Liver (tissue), 9 donors: ENCODE results near the gene TP73. TPM values are rescaled to one million over a fixed set of nuclear protein-coding genes. Genes with fewer than 3 reads are reported as not detected.

Experiments
- DNase-seq: peaks from one replicate; pipeline ENCODE4 v3.0.0-alpha.2; 2017; ENCODE audit warnings: low spot score
- H3K27ac ChIP-seq, 2 donors: one replicate each; pipeline ENCODE4 v1.7.0; 2013; ENCODE audit warnings: inconsistent platforms in 2 of 2, low read length in 2 of 2, control low read depth in 1 of 2, low read depth in 1 of 2, mild to moderate bottlenecking in 1 of 2
- H3K27me3 ChIP-seq, 4 donors: one replicate each; pipeline versions ENCODE4 v1.6.1 to v1.7.0; 2013; ENCODE audit warnings: low read length in 3 of 4, inconsistent platforms in 1 of 4, mild to moderate bottlenecking in 1 of 4, moderate library complexity in 1 of 4; ENCODE audit not compliant: control insufficient read depth in 4 of 4, insufficient read depth in 4 of 4
- H3K36me3 ChIP-seq, 4 donors: one replicate each; pipeline versions ENCODE4 v1.6.1 to v1.7.0; 2013; ENCODE audit warnings: low read length in 3 of 4, mild to moderate bottlenecking in 3 of 4, low read depth in 1 of 4, moderate library complexity in 1 of 4; ENCODE audit not compliant: control insufficient read depth in 4 of 4, insufficient read depth in 3 of 4
- H3K4me1 ChIP-seq, 4 donors: one replicate each; pipeline versions ENCODE4 v1.6.1 to v1.7.0; 2013; ENCODE audit warnings: low read length in 3 of 4, mild to moderate bottlenecking in 3 of 4, moderate library complexity in 1 of 4; ENCODE audit not compliant: control insufficient read depth in 4 of 4, insufficient read depth in 4 of 4
- H3K4me3 ChIP-seq, 3 donors: one replicate each; pipeline versions ENCODE4 v1.6.1 to v1.7.0; 2013; ENCODE audit warnings: low read length in 3 of 3, control low read depth in 1 of 3, low read depth in 1 of 3, mild to moderate bottlenecking in 1 of 3
- H3K9ac ChIP-seq, 2 donors: one replicate each; pipeline ENCODE4 v1.7.0; 2013; ENCODE audit warnings: low read length in 2 of 2, mild to moderate bottlenecking in 2 of 2, moderate library complexity in 2 of 2, control low read depth in 1 of 2, low read depth in 1 of 2
- H3K9me3 ChIP-seq, 4 donors: one replicate each; pipeline versions ENCODE4 v1.6.1 to v1.7.0; 2013; ENCODE audit warnings: low read length in 3 of 4; ENCODE audit not compliant: control insufficient read depth in 4 of 4
- ATF3 ChIP-seq: IDR thresholded peaks from 2 replicates; pipeline ENCODE4 v1.6.1; 2016; ENCODE audit warnings: antibody characterized with exemption
- CTCF ChIP-seq: fragments of 150-350 bp; IDR thresholded peaks from 2 replicates; pipeline ENCODE4 v1.5.1; 2017; ENCODE audit warnings: improper control_type of control experiment, low read depth, low read length; ENCODE audit not compliant: missing input control
- EGR1 ChIP-seq, 2 donors: IDR thresholded peaks; 2 replicates each; pipeline ENCODE4 v1.6.1; 2016 to 2018; ENCODE audit warnings: antibody characterized with exemption in 2 of 2, low read depth in 2 of 2
- FOXA1 ChIP-seq: IDR thresholded peaks from 2 replicates; pipeline ENCODE4 v1.6.1; 2016; ENCODE audit warnings: antibody characterized with exemption
- FOXA2 ChIP-seq: IDR thresholded peaks from 2 replicates; pipeline ENCODE4 v1.6.1; 2016; ENCODE audit warnings: antibody characterized with exemption
- HNF4A ChIP-seq, 2 donors: conservative IDR thresholded peaks; 2 replicates each; pipeline ENCODE4 v1.6.1; 2016; ENCODE audit warnings: antibody characterized with exemption in 2 of 2, mild to moderate bottlenecking in 2 of 2
- HNF4G ChIP-seq: IDR thresholded peaks from 2 replicates; pipeline ENCODE4 v1.6.1; 2016; ENCODE audit warnings: antibody characterized with exemption
- JUND ChIP-seq, 2 donors: IDR thresholded peaks; 2 replicates each; pipeline ENCODE4 v1.6.1; 2016; ENCODE audit warnings: antibody characterized with exemption in 2 of 2
- RAD21 ChIP-seq, 2 donors: IDR thresholded peaks; 2 replicates each; pipeline ENCODE4 v1.6.1; 2016; ENCODE audit warnings: antibody characterized with exemption in 2 of 2, mild to moderate bottlenecking in 2 of 2
- RXRA ChIP-seq, 2 donors: IDR thresholded peaks; 2 replicates each; pipeline ENCODE4 v1.6.1; 2017 to 2018; ENCODE audit warnings: antibody characterized with exemption in 2 of 2, mild to moderate bottlenecking in 1 of 2
- SP1 ChIP-seq: IDR thresholded peaks from 2 replicates; pipeline ENCODE4 v1.6.1; 2018; ENCODE audit warnings: antibody characterized with exemption, mild to moderate bottlenecking
- TAF1 ChIP-seq: conservative IDR thresholded peaks from 2 replicates; pipeline ENCODE4 v1.6.1; 2016; ENCODE audit warnings: antibody characterized with exemption, mild to moderate bottlenecking
- YY1 ChIP-seq: IDR thresholded peaks from 2 replicates; pipeline ENCODE4 v1.6.1; 2016; ENCODE audit warnings: antibody characterized with exemption, mild to moderate bottlenecking
- ZBTB33 ChIP-seq: IDR thresholded peaks from 2 replicates; pipeline ENCODE4 v1.6.1; 2016; ENCODE audit warnings: antibody characterized with exemption
- WGBS: extraction: QIAGEN DNeasy Blood & Tissue Kit; methylation state at CpG from one replicate; pipeline ENCODE4 v1.1.7; 2013; 5-methylcytosine and 5-hydroxymethylcytosine counted together
- polyA plus RNA-seq, 2 donors: library from polyadenylated mRNA; stranded (reverse) in 1 of 2; unstranded in 1 of 2; fragments of 200-250 nt in 1 of 2; fragments of >200 nt in 1 of 2; fragmentation: Nextera tagmentation in 1 of 2; extraction: Ambion mirVana in 1 of 2; gene quantifications; one replicate each; pipeline versions ENCODE4 v1.2.1 to v1.2.3, GENCODE V29; 2013 to 2015
- total RNA-seq, 2 donors: library from RNA; depleted of rRNA; stranded (reverse); fragments of >200 nt; gene quantifications; one replicate each; pipeline ENCODE4 v1.2.3, GENCODE V29; 2014
- TF ChIP-seq, protein P1 (sequence below): IDR thresholded peaks from 2 replicates; pipeline ENCODE4 v1.6.1; 2016; ENCODE audit warnings: antibody characterized with exemption
- TF ChIP-seq, protein P2 (sequence below): IDR thresholded peaks from 2 replicates; pipeline ENCODE4 v1.6.1; 2016; ENCODE audit warnings: antibody characterized with exemption, mild to moderate bottlenecking
- donor health status: healthy.
- donor health status: healthy.
- donor health status: healthy.
- donor health status: healthy.
- donor health status: healthy.

The TP73 gene
- total and polyA plus RNA-seq, 4 donors = 0.08 to 0.29 (median 0.18) TPM

DNA sequence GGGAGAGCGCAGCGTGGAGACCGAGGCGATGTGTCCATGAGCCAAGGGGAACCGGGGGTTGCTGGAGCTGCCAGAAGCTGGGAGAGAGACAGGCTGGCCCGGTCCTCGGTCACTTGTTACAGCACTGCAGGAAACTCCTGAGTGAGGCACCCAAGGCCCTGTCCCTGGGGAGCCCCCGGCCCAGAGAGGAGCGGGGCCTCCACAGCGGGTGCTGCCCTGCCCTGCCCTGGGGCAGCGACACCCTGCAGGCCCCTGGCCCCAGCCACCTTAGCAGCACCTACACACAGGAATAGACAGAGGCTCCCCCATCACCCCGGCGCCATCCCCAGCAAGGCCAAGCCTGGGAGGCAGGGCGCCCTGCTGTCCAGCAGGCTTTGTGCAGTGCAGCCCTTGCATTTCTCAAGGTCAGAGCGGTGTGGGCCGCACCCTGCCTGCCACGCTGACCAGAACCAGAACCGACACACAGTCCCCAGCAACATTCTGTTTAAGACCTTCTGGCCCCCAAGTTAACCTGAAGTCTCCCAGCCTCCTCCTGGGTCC is 34.4 kb upstream of the TP73 start (continued):
- TF ChIP-seq SP1 (no peak), CTCF (no peak), FOXA2 (no peak), HNF4A (conservative IDR thresholded peaks at IDR 0.05) (no peak), RXRA (IDR thresholded peaks at IDR 0.05) (no peak)
- TF ChIP-seq, protein P1, sequence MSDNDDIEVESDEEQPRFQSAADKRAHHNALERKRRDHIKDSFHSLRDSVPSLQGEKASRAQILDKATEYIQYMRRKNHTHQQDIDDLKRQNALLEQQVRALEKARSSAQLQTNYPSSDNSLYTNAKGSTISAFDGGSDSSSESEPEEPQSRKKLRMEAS = no peak

GRCh38 chr1:3618531-3618880 is 33.8 kb upstream of the TP73 start:
- no peak for TF ChIP-seq TAF1
- TF ChIP-seq ATF3 = no peak
- no peak for TF ChIP-seq EGR1 (IDR thresholded peaks at IDR 0.05; ENCODE audit: low read depth in 2 of 2)
- TF ChIP-seq FOXA1 = no peak
- TF ChIP-seq HNF4A (conservative IDR thresholded peaks at IDR 0.05) = no peak
- WGBS = 70% methylated on average over 9 of the region's 9 CpGs
- H3K27ac ChIP-seq = no peak overlapping the region

DNA sequence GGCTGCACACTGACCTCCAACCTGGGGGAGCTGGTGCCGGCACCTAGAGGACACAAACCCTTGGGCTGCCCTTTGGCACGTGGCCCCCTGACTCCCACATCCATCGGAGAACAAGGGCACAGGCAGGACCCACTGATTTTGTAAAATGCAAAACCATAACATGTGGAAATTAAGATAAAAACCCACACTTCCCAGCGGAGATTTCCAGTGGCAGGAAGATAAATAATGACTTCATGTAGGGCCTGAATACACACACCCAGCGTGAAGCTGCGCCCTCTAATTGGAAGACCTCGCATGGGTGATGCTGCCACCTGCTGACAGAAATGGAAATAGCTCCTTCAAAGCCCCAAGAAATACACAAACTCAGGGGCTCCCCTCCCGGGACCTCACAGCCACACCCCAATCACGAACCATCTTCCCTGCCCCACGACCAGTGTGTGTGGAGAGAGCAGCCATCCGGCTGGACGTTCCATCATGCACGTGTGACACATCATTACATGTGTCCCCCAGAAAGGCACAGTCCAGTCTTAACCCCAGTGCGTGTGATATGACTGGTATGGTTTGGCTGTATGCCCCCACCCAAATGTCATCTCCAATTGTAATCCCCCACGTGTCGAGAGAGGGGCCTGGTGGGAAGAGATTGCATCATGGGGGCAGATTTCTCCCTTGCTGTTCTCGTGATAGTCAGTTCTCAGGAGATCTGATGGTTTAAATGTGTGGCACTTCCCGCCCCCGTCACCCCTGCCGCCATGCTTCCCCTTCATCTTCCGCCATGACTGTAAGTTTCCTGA is 33.2 kb upstream of the TP73 start:
- Histone ChIP-seq H3K9me3 (no peaks in the 10 kb centered on the region), H3K4me1 (peaks cover 11 to 31% (median 23%) of the 10 kb centered on the region in 4 donors), H3K27me3 (no peaks in the 10 kb centered on the region), H3K27ac (no peak overlapping the region), H3K36me3 (no peaks in the 10 kb centered on the region), H3K9ac (no peak overlapping the region), H3K4me3 (no peak overlapping the region)
- TF ChIP-seq ZBTB33 (no peak), CTCF (peak; percentile 83), JUND (IDR thresholded peaks at IDR 0.05) (no peak), FOXA1 (no peak), YY1 (no peak), FOXA2 (no peak), HNF4G (no peak), RAD21 (IDR thresholded peaks at IDR 0.05) (peak; percentile 84 to 87), ATF3 (no peak), SP1 (no peak)
- TF ChIP-seq, protein P2, sequence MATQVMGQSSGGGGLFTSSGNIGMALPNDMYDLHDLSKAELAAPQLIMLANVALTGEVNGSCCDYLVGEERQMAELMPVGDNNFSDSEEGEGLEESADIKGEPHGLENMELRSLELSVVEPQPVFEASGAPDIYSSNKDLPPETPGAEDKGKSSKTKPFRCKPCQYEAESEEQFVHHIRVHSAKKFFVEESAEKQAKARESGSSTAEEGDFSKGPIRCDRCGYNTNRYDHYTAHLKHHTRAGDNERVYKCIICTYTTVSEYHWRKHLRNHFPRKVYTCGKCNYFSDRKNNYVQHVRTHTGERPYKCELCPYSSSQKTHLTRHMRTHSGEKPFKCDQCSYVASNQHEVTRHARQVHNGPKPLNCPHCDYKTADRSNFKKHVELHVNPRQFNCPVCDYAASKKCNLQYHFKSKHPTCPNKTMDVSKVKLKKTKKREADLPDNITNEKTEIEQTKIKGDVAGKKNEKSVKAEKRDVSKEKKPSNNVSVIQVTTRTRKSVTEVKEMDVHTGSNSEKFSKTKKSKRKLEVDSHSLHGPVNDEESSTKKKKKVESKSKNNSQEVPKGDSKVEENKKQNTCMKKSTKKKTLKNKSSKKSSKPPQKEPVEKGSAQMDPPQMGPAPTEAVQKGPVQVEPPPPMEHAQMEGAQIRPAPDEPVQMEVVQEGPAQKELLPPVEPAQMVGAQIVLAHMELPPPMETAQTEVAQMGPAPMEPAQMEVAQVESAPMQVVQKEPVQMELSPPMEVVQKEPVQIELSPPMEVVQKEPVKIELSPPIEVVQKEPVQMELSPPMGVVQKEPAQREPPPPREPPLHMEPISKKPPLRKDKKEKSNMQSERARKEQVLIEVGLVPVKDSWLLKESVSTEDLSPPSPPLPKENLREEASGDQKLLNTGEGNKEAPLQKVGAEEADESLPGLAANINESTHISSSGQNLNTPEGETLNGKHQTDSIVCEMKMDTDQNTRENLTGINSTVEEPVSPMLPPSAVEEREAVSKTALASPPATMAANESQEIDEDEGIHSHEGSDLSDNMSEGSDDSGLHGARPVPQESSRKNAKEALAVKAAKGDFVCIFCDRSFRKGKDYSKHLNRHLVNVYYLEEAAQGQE = no peak
- WGBS = 23% methylated on average over 20 of the region's 21 CpGs
- DNase-seq = peak; percentile 76

More at GRCh38 chr1:3618531-3618880, 33.8 kb upstream of the TP73 start:
- Histone ChIP-seq H3K36me3 (no peaks in the 10 kb centered on the region), H3K4me3 (no peak overlapping the region), H3K4me1 (peaks cover 5 to 26% (median 17%) of the 10 kb centered on the region in 4 donors), H3K9me3 (no peaks in the 10 kb centered on the region), H3K27me3 (no peaks in the 10 kb centered on the region), H3K9ac (no peak overlapping the region)
- DNase-seq = no peak
